Mucosa of rectum (tissue), 2 donors: ENCODE measurements around the gene PAQR6.

Source experiments
- H3K27ac ChIP-seq, 2 donors: one replicate each; pipeline ENCODE4 v1.7.0; 2013; ENCODE audit warnings: inconsistent platforms in 2 of 2, low read depth in 2 of 2, low read length in 2 of 2
- H3K27me3 ChIP-seq, 2 donors: one replicate each; pipeline ENCODE4 v1.7.0; 2013; ENCODE audit warnings: low read length in 2 of 2; ENCODE audit not compliant: control insufficient read depth in 2 of 2, insufficient read depth in 2 of 2
- H3K36me3 ChIP-seq, 2 donors: one replicate each; pipeline ENCODE4 v1.7.0; 2013; ENCODE audit warnings: low read length in 2 of 2; ENCODE audit not compliant: control insufficient read depth in 2 of 2, insufficient read depth in 2 of 2
- H3K4me1 ChIP-seq, 2 donors: one replicate each; pipeline ENCODE4 v1.7.0; 2013; ENCODE audit warnings: low read length in 2 of 2, mild to moderate bottlenecking in 1 of 2; ENCODE audit not compliant: control insufficient read depth in 2 of 2, insufficient read depth in 2 of 2
- H3K4me3 ChIP-seq, 2 donors: one replicate each; pipeline ENCODE4 v1.7.0; 2013; ENCODE audit warnings: low read length in 2 of 2
- H3K9ac ChIP-seq, 2 donors: one replicate each; pipeline ENCODE4 v1.7.0; 2013; ENCODE audit warnings: low read length in 2 of 2, low read depth in 1 of 2, mild to moderate bottlenecking in 1 of 2
- H3K9me3 ChIP-seq, 2 donors: one replicate each; pipeline ENCODE4 v1.7.0; 2013; ENCODE audit warnings: low read length in 2 of 2; ENCODE audit not compliant: control insufficient read depth in 2 of 2
- donor health status: healthy.
- donor health status: Normal muscosa, but diverticular disease.

Gene PAQR6

DNA sequence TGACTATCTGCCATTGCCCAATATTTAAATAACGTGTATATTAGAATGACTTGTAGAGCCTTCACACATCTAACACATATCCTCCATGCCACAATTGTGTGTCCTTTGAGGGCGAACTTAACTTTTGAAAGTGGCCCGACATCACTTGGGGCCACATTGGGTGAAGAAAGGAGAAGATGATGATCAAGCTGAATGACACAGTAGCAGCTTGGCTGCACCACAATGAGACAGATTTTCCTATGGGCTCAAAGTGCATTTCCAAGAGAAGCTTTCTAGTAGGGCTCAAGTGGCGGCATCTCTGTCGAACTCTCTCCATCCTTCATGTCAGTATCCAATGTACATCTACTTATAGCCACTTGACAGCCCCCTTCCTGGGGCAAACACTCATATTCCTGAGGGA, 9.6 kb downstream of the PAQR6 start:
- H3K9me3 ChIP-seq, result no peaks in the 10 kb centered on the region
- peaks cover 29 to 42% of the 10 kb centered on the region in 2 donors for H3K36me3 ChIP-seq
- H3K4me1 ChIP-seq, result no peaks in the 10 kb centered on the region
- H3K9ac ChIP-seq, result no peak overlapping the region
- no peak overlapping the region for H3K4me3 ChIP-seq
- no peak overlapping the region for H3K27ac ChIP-seq
- no peaks in the 10 kb centered on the region for H3K27me3 ChIP-seq

GRCh38 chr1:156236164-156236563, 11.7 kb downstream of the PAQR6 start:
- no peak overlapping the region for H3K27ac ChIP-seq
- H3K9ac ChIP-seq, result no peak overlapping the region
- no peaks in the 10 kb centered on the region for H3K27me3 ChIP-seq
- H3K9me3 ChIP-seq, result no peaks in the 10 kb centered on the region
- H3K4me1 ChIP-seq, result no peaks in the 10 kb centered on the region
- peaks cover 31 to 42% of the 10 kb centered on the region in 2 donors for H3K36me3 ChIP-seq
- no peak overlapping the region for H3K4me3 ChIP-seq

DNA sequence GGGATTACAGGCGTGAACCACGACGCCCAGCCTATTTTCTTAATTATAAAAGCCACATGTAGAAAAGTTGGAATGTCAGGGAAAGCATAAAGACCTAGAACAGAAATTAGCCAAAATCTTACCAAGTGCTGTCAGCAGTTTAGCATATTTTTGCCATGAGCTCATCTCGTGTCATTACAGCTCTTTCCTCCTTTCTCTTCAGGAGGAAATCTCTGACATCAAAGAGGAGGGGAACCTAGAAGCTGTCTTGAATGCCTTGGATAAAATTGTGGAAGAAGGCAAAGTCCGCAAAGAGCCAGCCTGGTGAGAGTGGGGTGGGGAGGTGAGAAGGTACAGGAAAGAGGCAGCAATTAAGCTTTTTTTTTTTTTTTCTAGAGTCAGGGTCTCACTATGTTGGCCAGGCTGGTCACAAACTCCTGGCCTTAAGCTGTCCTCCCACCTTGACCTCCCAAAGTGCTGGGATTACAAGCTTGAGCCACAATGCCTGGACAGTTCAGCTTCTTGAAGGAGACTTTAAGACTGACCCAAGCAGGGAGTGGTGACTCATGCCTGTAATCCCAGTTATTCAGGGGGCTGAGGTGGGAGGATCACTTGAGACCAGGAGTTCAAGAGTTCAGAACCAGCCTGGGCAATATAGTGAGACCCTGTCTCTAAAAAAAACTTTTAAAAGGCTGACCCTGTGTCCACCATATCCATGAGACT, 14.3 kb downstream of the PAQR6 start:
- H3K4me3 ChIP-seq, result no peak overlapping the region
- H3K9me3 ChIP-seq, result no peaks in the 10 kb centered on the region
- H3K9ac ChIP-seq, result no peak overlapping the region
- no peak overlapping the region for H3K27ac ChIP-seq
- H3K4me1 ChIP-seq, result no peaks in the 10 kb centered on the region
- H3K27me3 ChIP-seq, result no peaks in the 10 kb centered on the region
- peaks cover 29 to 32% of the 10 kb centered on the region in 2 donors for H3K36me3 ChIP-seq

- Histone ChIP-seq H3K27ac (no peak overlapping the region), H3K36me3 (peaks cover 24 to 31% of the 10 kb centered on the region in 2 donors), H3K4me3 (no peak overlapping the region), H3K9ac (no peak overlapping the region), H3K27me3 (no peaks in the 10 kb centered on the region), H3K4me1 (no peaks in the 10 kb centered on the region), H3K9me3 (no peaks in the 10 kb centered on the region)
These were observed 15.5 kb downstream of the PAQR6 start for GRCh38 chr1:156232201-156232894.

- Histone ChIP-seq H3K4me1 (peaks cover 0 to 5% of the 10 kb centered on the region in 2 donors), H3K27ac (no peak overlapping the region), H3K4me3 (no peak overlapping the region), H3K9me3 (no peaks in the 10 kb centered on the region), H3K9ac (no peak overlapping the region), H3K27me3 (no peaks in the 10 kb centered on the region), H3K36me3 (peaks cover 22 to 24% of the 10 kb centered on the region in 2 donors)
These were observed 17.4 kb downstream of the PAQR6 start for GRCh38 chr1:156230473-156230837.

DNA sequence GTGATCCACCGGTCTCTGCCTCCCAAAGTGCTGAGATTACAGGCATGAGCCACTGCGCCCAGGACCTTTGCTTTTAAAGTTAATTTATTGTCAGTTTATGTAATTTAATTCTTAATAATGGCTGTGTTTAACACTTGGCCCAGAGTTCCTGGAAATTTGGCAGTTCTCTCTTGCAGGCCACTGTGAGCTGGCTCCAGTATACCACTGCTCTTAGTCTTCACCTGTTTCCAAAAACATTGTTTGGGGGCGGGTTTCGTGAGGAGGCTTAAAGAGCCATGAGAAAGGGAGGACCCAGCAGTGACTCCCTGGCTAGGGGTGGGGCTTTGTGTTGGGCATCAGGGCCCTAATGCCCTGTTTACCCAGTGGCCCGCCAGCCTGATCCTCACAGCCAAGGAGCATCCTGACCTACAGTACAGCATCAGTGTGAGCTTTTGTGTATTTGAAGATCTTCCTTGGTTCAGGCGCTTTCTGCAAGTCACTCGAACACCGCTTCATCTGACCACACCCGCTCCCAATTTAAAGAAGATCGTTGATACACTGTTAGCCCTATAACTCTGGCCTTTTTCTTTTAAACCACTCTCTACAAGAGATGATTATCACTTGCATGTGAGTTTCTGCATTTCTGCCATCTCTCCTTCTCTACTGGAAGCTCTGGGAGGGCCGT, 17.9 kb downstream of the PAQR6 start:
- H3K9me3 ChIP-seq, result no peaks in the 10 kb centered on the region
- no peaks in the 10 kb centered on the region for H3K27me3 ChIP-seq
- no peak overlapping the region for H3K9ac ChIP-seq
- no peak overlapping the region for H3K27ac ChIP-seq
- no peak overlapping the region for H3K4me3 ChIP-seq
- H3K36me3 ChIP-seq, result peaks cover 22 to 24% of the 10 kb centered on the region in 2 donors
- H3K4me1 ChIP-seq, result peaks cover 0 to 5% of the 10 kb centered on the region in 2 donors

- peaks cover 0 to 5% of the 10 kb centered on the region in 2 donors for H3K4me1 ChIP-seq
- no peak overlapping the region for H3K4me3 ChIP-seq
- H3K9ac ChIP-seq, result no peak overlapping the region
- H3K27me3 ChIP-seq, result no peaks in the 10 kb centered on the region
- no peaks in the 10 kb centered on the region for H3K9me3 ChIP-seq
- H3K27ac ChIP-seq, result peak overlapping the region in 1 of 2 donors; percentile 48
- peaks cover 16 to 23% of the 10 kb centered on the region in 2 donors for H3K36me3 ChIP-seq
These were observed 19.4 kb downstream of the PAQR6 start for GRCh38 chr1:156228501-156228900.

DNA sequence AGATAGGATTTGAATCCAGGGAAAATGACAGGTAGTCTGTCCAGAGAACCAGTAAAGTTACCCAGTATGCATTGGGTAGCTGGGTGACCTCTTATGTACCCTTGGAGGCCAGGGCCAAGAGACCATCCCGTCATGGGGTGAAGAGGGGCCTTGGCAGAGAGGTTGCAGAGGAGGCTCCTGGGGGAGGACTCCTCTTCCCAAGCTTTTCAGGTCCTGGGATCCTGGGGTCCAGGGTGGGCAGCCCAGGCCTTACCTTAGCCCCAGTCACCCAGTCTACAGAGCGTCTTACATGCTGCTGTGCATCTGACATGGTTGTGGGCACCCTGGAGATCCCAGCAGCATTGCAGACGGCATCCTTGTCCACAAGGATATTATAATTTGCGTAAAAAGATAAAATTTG, 21.1 kb downstream of the PAQR6 start:
- Histone ChIP-seq H3K4me1 (peaks cover 0 to 5% of the 10 kb centered on the region in 2 donors), H3K36me3 (peaks cover 27 to 32% of the 10 kb centered on the region in 2 donors), H3K4me3 (no peak overlapping the region), H3K27ac (peak overlapping the region in 1 of 2 donors; percentile 23), H3K9me3 (no peaks in the 10 kb centered on the region), H3K27me3 (no peaks in the 10 kb centered on the region), H3K9ac (no peak overlapping the region)

- Histone ChIP-seq H3K9ac (no peak overlapping the region), H3K36me3 (peaks cover 34 to 38% of the 10 kb centered on the region in 2 donors)
These were observed 21.7 kb downstream of the PAQR6 start for GRCh38 chr1:156226116-156226538.

DNA sequence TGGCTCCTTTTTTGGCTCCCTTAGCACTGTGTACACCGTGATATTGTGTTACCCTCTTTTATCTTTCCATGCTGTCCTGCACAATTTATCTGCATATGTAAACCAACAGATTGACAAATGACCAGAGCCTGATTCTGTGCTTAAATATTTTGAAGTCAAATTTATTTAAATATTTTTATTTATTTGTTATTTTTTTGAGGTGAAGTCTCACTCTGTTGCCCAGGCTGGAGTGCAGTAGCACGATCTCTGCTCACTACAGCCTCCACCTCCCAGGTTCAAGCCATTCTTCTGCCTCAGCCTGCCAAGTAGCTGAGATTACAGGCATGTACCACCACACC, 22.2 kb downstream of the PAQR6 start:
- H3K9me3 ChIP-seq, result no peaks in the 10 kb centered on the region
- H3K27me3 ChIP-seq, result no peaks in the 10 kb centered on the region
- no peak overlapping the region for H3K4me3 ChIP-seq
- no peak overlapping the region for H3K9ac ChIP-seq
- no peak overlapping the region for H3K27ac ChIP-seq
- peaks cover 0 to 5% of the 10 kb centered on the region in 2 donors for H3K4me1 ChIP-seq
- peaks cover 37 to 42% of the 10 kb centered on the region in 2 donors for H3K36me3 ChIP-seq

More at GRCh38 chr1:156226116-156226538, 21.7 kb downstream of the PAQR6 start:
- H3K9me3 ChIP-seq, result no peaks in the 10 kb centered on the region
- peak overlapping the region in 1 of 2 donors; percentile 23 for H3K27ac ChIP-seq
- peaks cover 0 to 5% of the 10 kb centered on the region in 2 donors for H3K4me1 ChIP-seq
- no peaks in the 10 kb centered on the region for H3K27me3 ChIP-seq
- H3K4me3 ChIP-seq, result no peak overlapping the region
